ENCODE measurements around the gene FTCD. TPM values are rescaled to one million over a fixed set of nuclear protein-coding genes. Genes with fewer than 3 reads are reported as not detected.
A peak's percentile ranks its signal among the peaks of the same experiment; 100 is the strongest.

FTCD gene
- total and polyA plus RNA-seq, 2 experiments from 2014 or later: not detected

DNA sequence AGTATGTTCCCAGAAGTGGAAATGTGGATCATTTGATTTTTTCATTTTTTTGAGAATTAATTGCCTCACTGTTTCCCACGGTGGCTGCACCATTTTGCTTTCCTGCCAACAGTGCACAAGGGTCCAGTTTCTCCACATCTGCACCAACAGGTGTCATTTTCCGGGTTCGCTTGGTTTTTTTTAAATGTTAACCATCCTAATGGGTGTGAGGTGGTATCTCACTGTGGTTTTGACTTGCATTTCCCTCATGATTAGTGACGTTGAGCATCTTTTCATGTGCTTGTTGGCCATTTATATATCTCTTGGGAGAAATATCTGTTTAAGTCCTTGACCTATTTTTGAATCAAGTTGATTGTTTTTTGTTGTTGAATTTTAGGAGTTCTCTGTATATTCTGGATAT is 54.5 kb downstream of the FTCD start:
- Histone ChIP-seq H3K27me3 (replicated peaks; ENCODE audit: insufficient read depth) (no peaks in the 10 kb centered on the region), H3K4me2 (ENCODE audit: unreplicated experiment) (peak overlapping the region; percentile 95), H3K4me3 (peak overlapping the region; percentile 85), H3K9me3 (ENCODE audit: low read depth) (peaks cover 9% of the 10 kb centered on the region), H2AFZ (no peak overlapping the region), H3K4me1 (ENCODE audit: insufficient read depth) (peaks cover 17% of the 10 kb centered on the region), H3K79me2 (ENCODE audit: insufficient read depth) (peaks cover 76% of the 10 kb centered on the region), H3K9ac (peak overlapping the region; percentile 97), H3K36me3 (ENCODE audit: low read depth) (peaks cover 35% of the 10 kb centered on the region), H3K9me2 (ENCODE audit: insufficient read depth) (no peaks in the 10 kb centered on the region), H4K20me1 (ENCODE audit: insufficient read depth) (peaks cover 6% of the 10 kb centered on the region; the same call in 1 of the 2 replicates), H3F3A (ENCODE audit: insufficient read depth) (peaks cover 59% of the 10 kb centered on the region), H3K27ac (peak overlapping the region; percentile 92)
- DNase-seq: no peak
- TF ChIP-seq EZH2 (IDR thresholded peaks at IDR 0.05; ENCODE audit: insufficient read depth, poor library complexity, severe bottlenecking) (no peak), EZH2phosphoT487 (IDR thresholded peaks at IDR 0.05; ENCODE audit: insufficient read depth, low read depth) (no peak)
- 30 to 32% methylated on average over 4 of the region's 4 CpGs for WGBS, 2 experiments (ENCODE audit: low coverage in 1 of 2, low lambda C conversion rate in 2 of 2, missing lambda C conversion rate in 2 of 2)
- in situ Hi-C loops (cut with MboI): loop anchor here (5.0 kb wide), 1 partner anchor 129 kb away; no protein-coding TSS in a partner anchor

DNA sequence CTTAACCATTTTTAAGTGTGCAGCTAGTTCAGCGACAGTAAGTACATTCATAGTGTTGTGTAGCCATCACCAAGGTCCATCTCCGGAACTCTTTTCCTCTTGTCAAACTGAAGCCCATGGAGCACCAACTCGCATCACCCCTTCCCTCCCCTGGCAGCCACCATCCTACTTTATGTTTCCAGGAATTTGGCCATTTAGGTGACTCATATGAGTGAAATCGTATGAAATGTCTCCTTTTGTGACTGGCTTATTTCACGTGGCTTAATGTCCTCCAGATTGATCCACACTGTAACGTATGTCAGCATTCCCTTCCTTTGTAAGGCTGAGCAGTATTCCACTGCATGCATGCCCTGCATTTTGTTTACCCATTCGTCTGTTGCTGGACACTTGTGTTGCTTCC is 55.0 kb downstream of the FTCD start:
- 2% methylated on average over 7 of the region's 7 CpGs for WGBS, 2 experiments (ENCODE audit: low coverage in 1 of 2, low lambda C conversion rate in 2 of 2, missing lambda C conversion rate in 2 of 2)
- Histone ChIP-seq H3K9me2 (ENCODE audit: insufficient read depth) (no peaks in the 10 kb centered on the region), H3K27ac (peak overlapping the region; percentile 92), H3K9me3 (ENCODE audit: low read depth) (peaks cover 9% of the 10 kb centered on the region), H3K4me2 (ENCODE audit: unreplicated experiment) (peak overlapping the region; percentile 95), H3K79me2 (ENCODE audit: insufficient read depth) (peaks cover 71% of the 10 kb centered on the region), H4K20me1 (ENCODE audit: insufficient read depth) (peaks cover 6% of the 10 kb centered on the region; the same call in 1 of the 2 replicates), H2AFZ (no peak overlapping the region), H3K27me3 (replicated peaks; ENCODE audit: insufficient read depth) (no peaks in the 10 kb centered on the region), H3F3A (ENCODE audit: insufficient read depth) (peaks cover 54% of the 10 kb centered on the region), H3K4me1 (ENCODE audit: insufficient read depth) (peaks cover 17% of the 10 kb centered on the region), H3K36me3 (ENCODE audit: low read depth) (peaks cover 30% of the 10 kb centered on the region), H3K9ac (peak overlapping the region; percentile 97), H3K4me3 (peak overlapping the region; percentile 85)
- no peak for TF ChIP-seq EZH2phosphoT487 (IDR thresholded peaks at IDR 0.05; ENCODE audit: insufficient read depth, low read depth)
- TF ChIP-seq EZH2 (IDR thresholded peaks at IDR 0.05; ENCODE audit: insufficient read depth, poor library complexity, severe bottlenecking): no peak
- in situ Hi-C loops (cut with MboI): loop anchor here (5.0 kb wide), 1 partner anchor 128 kb away; no protein-coding TSS in a partner anchor
- DNase-seq: peak; percentile 90

DNA sequence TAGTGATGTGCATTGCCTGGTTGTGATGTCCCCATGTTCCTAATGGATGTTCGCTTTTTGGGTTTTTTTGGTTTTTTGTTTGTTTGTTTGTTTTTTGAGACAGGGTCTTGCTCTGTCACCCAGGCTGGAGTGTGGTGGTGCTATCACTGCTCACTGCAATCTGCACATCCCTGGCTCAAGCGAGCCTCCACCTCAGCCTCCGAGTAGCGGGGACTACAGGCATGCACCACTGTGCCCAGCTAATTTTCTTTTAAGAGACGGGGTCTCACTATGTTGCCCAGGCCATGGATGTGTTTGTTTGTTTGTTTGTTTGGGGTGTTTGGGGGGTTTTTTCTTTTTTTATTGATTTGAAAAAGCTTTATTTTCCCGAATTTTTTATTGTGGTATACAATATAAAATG is 55.4 kb downstream of the FTCD start:
- peak overlapping the region; percentile 95 for H3K4me2 ChIP-seq (ENCODE audit: unreplicated experiment)
- H3K9me3 ChIP-seq (ENCODE audit: low read depth): peaks cover 9% of the 10 kb centered on the region
- peak overlapping the region; percentile 85 for H3K4me3 ChIP-seq
- 8 to 11% methylated on average over 6 of the region's 6 CpGs for WGBS, 2 experiments (ENCODE audit: low coverage in 1 of 2, low lambda C conversion rate in 2 of 2, missing lambda C conversion rate in 2 of 2)
- H4K20me1 ChIP-seq (ENCODE audit: insufficient read depth): peaks cover 6% of the 10 kb centered on the region; the same call in 1 of the 2 replicates
- peaks cover 67% of the 10 kb centered on the region for H3K79me2 ChIP-seq (ENCODE audit: insufficient read depth)
- H3F3A ChIP-seq (ENCODE audit: insufficient read depth): peaks cover 56% of the 10 kb centered on the region
- no peak for DNase-seq
- in situ Hi-C loops (cut with MboI): loop anchor here (5.0 kb wide), 1 partner anchor 128 kb away; no protein-coding TSS in a partner anchor
- peaks cover 29% of the 10 kb centered on the region for H3K36me3 ChIP-seq (ENCODE audit: low read depth)
- H3K9me2 ChIP-seq (ENCODE audit: insufficient read depth): no peaks in the 10 kb centered on the region
- peak overlapping the region; percentile 97 for H3K9ac ChIP-seq
- H3K27me3 ChIP-seq (replicated peaks; ENCODE audit: insufficient read depth): no peaks in the 10 kb centered on the region
- H3K4me1 ChIP-seq (ENCODE audit: insufficient read depth): peaks cover 17% of the 10 kb centered on the region
- peak overlapping the region; percentile 92 for H3K27ac ChIP-seq
- H2AFZ ChIP-seq: no peak overlapping the region
- TF ChIP-seq EZH2 (IDR thresholded peaks at IDR 0.05; ENCODE audit: insufficient read depth, poor library complexity, severe bottlenecking) (no peak), EZH2phosphoT487 (IDR thresholded peaks at IDR 0.05; ENCODE audit: insufficient read depth, low read depth) (no peak)

DNA sequence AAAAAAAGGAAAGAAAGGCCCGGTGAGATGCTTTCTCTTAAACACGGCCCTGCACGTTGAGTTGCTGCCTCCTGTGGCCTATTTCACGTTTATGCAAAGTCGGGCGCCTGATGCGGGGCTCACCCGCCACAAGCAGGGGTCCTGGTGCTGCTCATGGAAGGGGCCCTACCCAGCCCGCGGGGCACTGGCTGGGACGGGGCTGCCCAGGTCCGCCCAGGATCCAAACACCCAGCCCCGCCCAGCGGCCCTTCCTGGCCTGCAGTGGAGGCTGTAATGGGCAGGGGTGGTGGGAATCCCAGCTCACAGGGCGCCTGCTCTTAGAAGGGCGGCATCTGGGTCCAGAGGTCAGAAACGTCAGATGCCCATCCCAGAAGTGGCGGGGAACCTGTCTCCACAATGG is 55.9 kb downstream of the FTCD start:
- peaks cover 17% of the 10 kb centered on the region for H3K4me1 ChIP-seq (ENCODE audit: insufficient read depth)
- peaks cover 6% of the 10 kb centered on the region; the same call in 1 of the 2 replicates for H4K20me1 ChIP-seq (ENCODE audit: insufficient read depth)
- in situ Hi-C loops (cut with MboI): no loop called here
- peaks cover 24% of the 10 kb centered on the region for H3K36me3 ChIP-seq (ENCODE audit: low read depth)
- peak overlapping the region; percentile 97 for H3K9ac ChIP-seq
- peak overlapping the region; percentile 85 for H3K4me3 ChIP-seq
- peak; percentile 74 for DNase-seq
- peak overlapping the region; percentile 95 for H3K4me2 ChIP-seq (ENCODE audit: unreplicated experiment)
- H2AFZ ChIP-seq: no peak overlapping the region
- 0% methylated on average over 18 of the region's 18 CpGs for WGBS, 2 experiments (ENCODE audit: low coverage in 1 of 2, low lambda C conversion rate in 2 of 2, missing lambda C conversion rate in 2 of 2)
- peaks cover 9% of the 10 kb centered on the region for H3K9me3 ChIP-seq (ENCODE audit: low read depth)
- peak overlapping the region; percentile 92 for H3K27ac ChIP-seq
- H3K9me2 ChIP-seq (ENCODE audit: insufficient read depth): no peaks in the 10 kb centered on the region
- peaks cover 56% of the 10 kb centered on the region for H3F3A ChIP-seq (ENCODE audit: insufficient read depth)
- peaks cover 62% of the 10 kb centered on the region for H3K79me2 ChIP-seq (ENCODE audit: insufficient read depth)
- H3K27me3 ChIP-seq (replicated peaks; ENCODE audit: insufficient read depth): no peaks in the 10 kb centered on the region
- TF ChIP-seq EZH2phosphoT487 (IDR thresholded peaks at IDR 0.05; ENCODE audit: insufficient read depth, low read depth) (no peak), EZH2 (IDR thresholded peaks at IDR 0.05; ENCODE audit: insufficient read depth, poor library complexity, severe bottlenecking) (no peak)
